ENCODE data around the gene ANKS6.

- TF ChIP-seq CTCF (IDR thresholded peaks at IDR 0.05) (no peak), POLR2A (IDR thresholded peaks at IDR 0.05) (no peak)
These were observed 6.1 kb downstream of the ANKS6 start for GRCh38 chr9:98790134-98790841.
